AG09309 (cell line): Measurements from ENCODE around the gene PSTPIP1.

ENCODE experiments used
- DNase-seq: peaks from one replicate; pipeline ENCODE4 v3.0.0-alpha.2; 2010; ENCODE audit warnings: low read depth
- H3K4me3 ChIP-seq: 2 replicates; pipeline ENCODE4 v1.5.1; 2011; ENCODE audit warnings: mild to moderate bottlenecking, low read depth, low read length, moderate library complexity; ENCODE audit not compliant: control insufficient read depth
- CTCF ChIP-seq: IDR thresholded peaks from 2 replicates; pipeline ENCODE4 v1.5.1; 2011; ENCODE audit warnings: mild to moderate bottlenecking, low read depth, low read length, inconsistent platforms; ENCODE audit not compliant: insufficient read depth, control insufficient read depth; ENCODE audit errors: missing control alignments

Gene PSTPIP1

GRCh38 chr15:77027111-77027696 is 32.3 kb downstream of the PSTPIP1 start:
- no peak for TF ChIP-seq CTCF
- no peak for DNase-seq
- no peak overlapping the region for H3K4me3 ChIP-seq

GRCh38 chr15:77027697-77028450 is 32.9 kb downstream of the PSTPIP1 start:
- no peak for TF ChIP-seq CTCF
- no peak for DNase-seq
- no peak overlapping the region for H3K4me3 ChIP-seq

GRCh38 chr15:77028451-77029165 is 33.7 kb downstream of the PSTPIP1 start:
- no peak for DNase-seq
- no peak overlapping the region for H3K4me3 ChIP-seq
- TF ChIP-seq CTCF: no peak

GRCh38 chr15:77029166-77030047 is 34.5 kb downstream of the PSTPIP1 start:
- DNase-seq: no peak
- H3K4me3 ChIP-seq: no peak overlapping the region
- no peak for TF ChIP-seq CTCF

GRCh38 chr15:77030048-77030927 is 35.4 kb downstream of the PSTPIP1 start:
- no peak for TF ChIP-seq CTCF
- no peak overlapping the region for H3K4me3 ChIP-seq
- DNase-seq: no peak
